Colonic mucosa (tissue), 4 donors: ENCODE measurements around the gene CCM2. TPM values are rescaled to one million over a fixed set of nuclear protein-coding genes. Genes with fewer than 3 reads are reported as not detected.

Experiments
- DNase-seq: peaks from one replicate; pipeline ENCODE4 v3.0.0-alpha.2; 2020
- H3K27ac ChIP-seq: fragments of 200-600 bp; one replicate; pipeline ENCODE4 v1.8.0; 2021
- H3K27me3 ChIP-seq: fragments of 200-600 bp; one replicate; pipeline ENCODE4 v1.8.0; 2021
- H3K36me3 ChIP-seq: fragments of 200-600 bp; one replicate; pipeline ENCODE4 v1.8.0; 2021
- H3K4me1 ChIP-seq: fragments of 200-600 bp; one replicate; pipeline ENCODE4 v1.8.0; 2021; ENCODE audit warnings: mild to moderate bottlenecking
- H3K4me3 ChIP-seq: fragments of 200-600 bp; one replicate; pipeline ENCODE4 v1.8.0; 2021
- H3K9ac ChIP-seq, 2 donors: one replicate each; pipeline ENCODE4 v1.7.0; 2013; ENCODE audit warnings: control low read depth in 2 of 2, low read depth in 2 of 2, low read length in 2 of 2
- H3K9me3 ChIP-seq: fragments of 200-600 bp; one replicate; pipeline ENCODE4 v1.8.0; 2021
- CTCF ChIP-seq: fragments of 200-600 bp; IDR thresholded peaks from one replicate; pipeline ENCODE4 v1.8.0; 2022; ENCODE audit warnings: antibody characterized with exemption, mild to moderate bottlenecking
- intact Hi-C: fragments of 100-400 bp; cut with DNase I; formaldehyde crosslinking; loops from one replicate; pipeline ENCODE4 v1.14.1; 2022
- total RNA-seq, 2 donors: library from RNA; stranded (reverse); fragmentation: NEBNext Ultra II Directional in 1 of 2; extraction: Animal tissue kit (Norgen Biotek cat#: 25700) in 1 of 2; gene quantifications; one replicate each; pipeline ENCODE4 v1.2.1, GENCODE V29; 2021
- donor health status: healthy.
- donor health status: DM: no; HTN: no; CAD: no.
- donor health status: DM: no; HTN: no; CAD: no.

The CCM2 gene
- total RNA-seq, 2 donors from 2014 or later, result 34.8 to 38.0 TPM

DNA sequence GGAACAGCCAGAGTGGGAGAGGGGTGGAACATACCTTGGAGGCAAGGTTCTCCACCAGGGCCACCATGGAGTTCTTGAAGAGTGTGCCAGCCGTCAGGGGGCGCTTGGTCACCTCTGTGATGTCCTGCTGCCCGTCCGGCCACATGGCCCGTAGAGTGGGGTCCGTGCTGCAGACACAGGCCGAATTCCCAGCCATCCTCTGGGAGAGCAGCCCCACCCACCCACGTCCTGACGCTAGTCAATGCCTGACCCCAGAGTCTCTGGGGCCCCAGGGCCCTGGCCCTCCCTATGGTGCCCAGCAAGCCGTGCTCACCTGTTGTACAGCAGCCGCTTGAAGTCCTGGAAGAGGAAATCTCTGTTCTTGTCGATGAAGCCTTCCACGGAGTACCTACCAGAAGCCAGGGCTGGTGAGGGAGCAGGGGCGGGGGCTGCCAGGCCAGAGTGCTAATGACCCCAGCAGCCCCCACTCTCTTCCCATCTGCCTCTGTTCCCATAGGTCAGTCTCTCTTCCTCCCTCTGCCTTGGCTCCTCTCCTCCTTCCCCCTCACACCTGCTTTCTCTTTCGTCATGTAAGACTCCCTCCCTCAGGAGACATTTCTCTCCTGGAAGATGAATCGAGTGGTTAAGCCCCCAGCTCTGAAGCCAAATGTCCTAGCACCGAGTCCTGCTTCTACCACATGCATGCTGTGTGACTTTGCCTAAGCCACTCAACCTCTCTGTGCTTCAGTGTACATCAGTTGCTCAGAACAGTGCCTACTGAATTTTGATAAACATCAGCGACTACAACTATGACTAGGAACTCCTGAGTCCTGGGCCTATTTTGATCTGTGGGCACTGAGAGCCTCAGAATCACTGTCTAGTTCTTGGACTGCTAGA lies 32.2 kb upstream of the CCM2 start:
- no peak for TF ChIP-seq CTCF
- Histone ChIP-seq H3K9ac (no peak overlapping the region), H3K4me3 (no peak overlapping the region), H3K36me3 (no peaks in the 10 kb centered on the region), H3K27me3 (peaks cover under 1% of the 10 kb centered on the region), H3K4me1 (no peaks in the 10 kb centered on the region), H3K27ac (no peak overlapping the region), H3K9me3 (no peaks in the 10 kb centered on the region)
- intact Hi-C loops, result no loop called here
- DNase-seq, result no peak

- Histone ChIP-seq H3K36me3 (no peaks in the 10 kb centered on the region), H3K4me3 (no peak overlapping the region), H3K27me3 (no peaks in the 10 kb centered on the region), H3K4me1 (no peaks in the 10 kb centered on the region), H3K9me3 (no peaks in the 10 kb centered on the region), H3K27ac (no peak overlapping the region), H3K9ac (no peak overlapping the region)
- intact Hi-C loops, result no loop called here
- no peak for TF ChIP-seq CTCF
- no peak for DNase-seq
Observed at GRCh38 chr7:44969049-44969700, 30.8 kb upstream of the CCM2 start.

GRCh38 chr7:44969701-44970522 lies 30.1 kb upstream of the CCM2 start:
- no peak overlapping the region for H3K9ac ChIP-seq
- H3K36me3 ChIP-seq, result no peaks in the 10 kb centered on the region
- intact Hi-C loops, result no loop called here
- H3K4me3 ChIP-seq, result no peak overlapping the region
- no peaks in the 10 kb centered on the region for H3K9me3 ChIP-seq
- no peak overlapping the region for H3K27ac ChIP-seq
- no peak for TF ChIP-seq CTCF
- no peak for DNase-seq
- H3K4me1 ChIP-seq, result no peaks in the 10 kb centered on the region
- no peaks in the 10 kb centered on the region for H3K27me3 ChIP-seq

- Histone ChIP-seq H3K9ac (no peak overlapping the region), H3K9me3 (no peaks in the 10 kb centered on the region), H3K4me3 (no peak overlapping the region), H3K4me1 (no peaks in the 10 kb centered on the region), H3K27ac (no peak overlapping the region), H3K27me3 (no peaks in the 10 kb centered on the region), H3K36me3 (no peaks in the 10 kb centered on the region)
- intact Hi-C loops, result no loop called here
- no peak for TF ChIP-seq CTCF
- DNase-seq, result no peak
Observed at GRCh38 chr7:44970523-44971051, 29.4 kb upstream of the CCM2 start.
